Naive B cell (primary cell): ENCODE results near the gene FAAH. TPM values are rescaled to one million over a fixed set of nuclear protein-coding genes. Genes with fewer than 3 reads are reported as not detected.
"Not testable (repeated sequence)": the region's sequence is repeated elsewhere in the genome, so short reads cannot be mapped to it uniquely, and the experiment has no call there.

Source experiments
- ATAC-seq, 2 donors: fragments of 150-1000 bp; cut with Tn5 transposase; 2 replicates each; pipeline ENCODE4 v1.10.0; 2021; ENCODE audit warnings: low read depth in 2 of 2, mild to moderate bottlenecking in 2 of 2, moderate library complexity in 2 of 2
- DNase-seq: peaks from one replicate; pipeline ENCODE4 v3.0.0; 2022
- H3K27ac Mint-ChIP-seq, 6 donors: one replicate each; pipeline ENCODE4 v1.8.0; 2020 to 2022; ENCODE audit warnings: mild to moderate bottlenecking in 6 of 6, mixed read lengths in 6 of 6, moderate library complexity in 5 of 6, inconsistent platforms in 2 of 6
- H3K27me3 Mint-ChIP-seq, 3 donors: one replicate each; pipeline ENCODE4 v1.8.0; 2021 to 2022; ENCODE audit warnings: mixed read lengths in 3 of 3, mild to moderate bottlenecking in 1 of 3
- H3K36me3 Mint-ChIP-seq, 2 donors: one replicate each; pipeline ENCODE4 v1.8.0; 2020 to 2022; ENCODE audit warnings: mixed read lengths in 2 of 2, inconsistent platforms in 1 of 2, mild to moderate bottlenecking in 1 of 2
- H3K4me1 Mint-ChIP-seq, 3 donors: one replicate each; pipeline ENCODE4 v1.8.0; 2020 to 2022; ENCODE audit warnings: mixed read lengths in 3 of 3, inconsistent platforms in 1 of 3, mild to moderate bottlenecking in 1 of 3, moderate library complexity in 1 of 3
- H3K4me3 Mint-ChIP-seq, 8 donors: one replicate each; pipeline ENCODE4 v1.8.0; 2020 to 2022; ENCODE audit warnings: mild to moderate bottlenecking in 8 of 8, mixed read lengths in 8 of 8, moderate library complexity in 8 of 8, inconsistent platforms in 2 of 8
- H3K9me3 Mint-ChIP-seq, 7 donors: one replicate each; pipeline ENCODE4 v1.8.0; 2020 to 2022; ENCODE audit warnings: mixed read lengths in 7 of 7, mild to moderate bottlenecking in 5 of 7, inconsistent platforms in 2 of 7, moderate library complexity in 1 of 7
- polyA plus RNA-seq, 6 donors: library from polyadenylated mRNA; unstranded; fragments of 300-500 nt; fragmentation: Illumina TruSeq; gene quantifications; one replicate each; pipeline ENCODE4 v1.2.3, GENCODE V29; 2021; ENCODE audit warnings: low read depth in 6 of 6

The FAAH gene
- polyA plus RNA-seq: 1 to 10 TPM in 1 of 6 donors, under 1 TPM in 2, not detected in 3; 0.34 to 1.4 (median 0.61) TPM

- H3K4me1 Mint-ChIP-seq: peaks cover 9 to 16% (median 15%) of the 10 kb centered on the region in 3 donors
- ATAC-seq: peak; percentile 74 to 84
- H3K4me3 Mint-ChIP-seq: peak within 1 kb of the TSS; percentile 68 to 88 (median 81)
- H3K36me3 Mint-ChIP-seq: peaks cover 14 to 24% of the 10 kb centered on the region in 2 donors
- peak within 1 kb of the TSS in 2 of 6 donors; percentile 24 to 85 for H3K27ac Mint-ChIP-seq
- H3K9me3 Mint-ChIP-seq: peaks cover 10 to 21% (median 13%) of the 10 kb centered on the region in 7 donors
- peak; percentile 46 for DNase-seq
- H3K27me3 Mint-ChIP-seq: peaks cover 28 to 47% (median 44%) of the 10 kb centered on the region in 3 donors
Observed at GRCh38 chr1:46394108-46394871, at the start of gene FAAH. FAAH (plus strand) TSS chr1:46394317; CDS start chr1:46394349, 32 bp downstream.

GRCh38 chr1:46344481-46344880 is 49.6 kb upstream of the FAAH start:
- no peak for ATAC-seq

GRCh38 chr1:46345281-46345680 is 48.8 kb upstream of the FAAH start:
- no peak for ATAC-seq
- no peak overlapping the region for H3K4me3 Mint-ChIP-seq
- peaks cover 39 to 47% (median 45%) of the 10 kb centered on the region in 3 donors for H3K4me1 Mint-ChIP-seq
- H3K9me3 Mint-ChIP-seq: peaks cover 0 to 2% (median 0%) of the 10 kb centered on the region in 7 donors
- peak overlapping the region in 4 of 6 donors; percentile 20 to 100 (median 73) for H3K27ac Mint-ChIP-seq
- H3K27me3 Mint-ChIP-seq: no peaks in the 10 kb centered on the region
- H3K36me3 Mint-ChIP-seq: peaks cover 3 to 16% of the 10 kb centered on the region in 2 donors
- DNase-seq: no peak

More at GRCh38 chr1:46344481-46344880, 49.6 kb upstream of the FAAH start:
- Mint-ChIP-seq H3K9me3 (peaks cover 0 to 4% (median 2%) of the 10 kb centered on the region in 7 donors), H3K4me1 (peaks cover 43 to 52% (median 50%) of the 10 kb centered on the region in 3 donors), H3K36me3 (peaks cover 4 to 18% of the 10 kb centered on the region in 2 donors), H3K27me3 (no peaks in the 10 kb centered on the region), H3K4me3 (no peak overlapping the region), H3K27ac (peak overlapping the region; percentile 49 to 100 (median 80))
- no peak for DNase-seq

GRCh38 chr1:46352363-46352762 is 41.8 kb upstream of the FAAH start:
- Mint-ChIP-seq H3K27ac (peak overlapping the region in 3 of 6 donors; percentile 20 to 56 (median 52)), H3K27me3 (no peaks in the 10 kb centered on the region), H3K9me3 (no peaks in the 10 kb centered on the region), H3K36me3 (peaks cover 0 to 14% of the 10 kb centered on the region in 2 donors), H3K4me3 (no peak overlapping the region), H3K4me1 (peaks cover 5 to 7% (median 6%) of the 10 kb centered on the region in 3 donors)
- ATAC-seq (no peak), DNase-seq (no peak)

DNA sequence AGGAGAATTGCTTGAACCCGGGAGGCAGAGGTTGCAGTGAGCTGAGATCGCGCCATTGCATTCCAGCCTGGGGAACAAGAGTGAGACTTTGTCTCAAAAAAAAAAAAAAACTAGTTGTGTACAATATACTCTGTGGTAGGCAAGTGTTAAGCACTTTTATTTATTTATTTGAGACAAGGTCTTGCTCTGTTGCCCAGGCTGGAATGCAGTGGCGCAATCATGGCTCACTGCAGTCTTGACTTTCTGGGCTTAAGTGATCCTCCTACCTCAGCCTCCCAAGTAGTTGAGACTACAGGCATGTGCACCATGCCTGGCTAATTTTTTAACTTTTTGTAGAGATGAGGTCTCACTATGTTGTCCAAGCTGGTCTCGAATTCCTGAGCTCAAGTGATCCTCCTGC is 38.2 kb upstream of the FAAH start:
- not testable (repeated sequence) for ATAC-seq, H3K4me3 Mint-ChIP-seq, H3K4me1 Mint-ChIP-seq, H3K36me3 Mint-ChIP-seq, H3K27ac Mint-ChIP-seq, DNase-seq, H3K27me3 Mint-ChIP-seq, H3K9me3 Mint-ChIP-seq

DNA sequence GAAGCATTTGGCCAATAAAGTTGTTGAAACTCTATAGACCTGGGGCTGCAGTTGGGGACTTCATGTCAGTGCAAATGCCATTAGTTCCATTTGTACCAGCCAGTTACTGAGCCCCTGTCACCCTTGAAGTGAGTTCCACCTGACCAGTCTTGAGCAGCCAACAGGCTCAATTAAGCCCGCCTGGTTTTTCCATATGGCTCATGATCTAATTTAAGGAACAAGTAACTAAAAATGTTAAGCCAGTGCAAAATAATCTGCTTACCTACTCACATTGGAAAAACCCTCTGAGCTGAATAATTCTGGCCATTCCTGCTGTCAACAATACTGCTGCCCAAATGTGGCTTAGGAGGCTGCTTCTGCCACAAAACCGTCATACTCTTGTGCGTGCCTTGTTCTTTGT is 32.0 kb upstream of the FAAH start:
- H3K27me3 Mint-ChIP-seq: no peaks in the 10 kb centered on the region
- no peaks in the 10 kb centered on the region for H3K9me3 Mint-ChIP-seq
- H3K4me3 Mint-ChIP-seq: no peak overlapping the region
- H3K27ac Mint-ChIP-seq: no peak overlapping the region
- no peaks in the 10 kb centered on the region for H3K4me1 Mint-ChIP-seq
- no peak for DNase-seq
- ATAC-seq: no peak
- H3K36me3 Mint-ChIP-seq: peaks cover 11 to 22% of the 10 kb centered on the region in 2 donors

DNA sequence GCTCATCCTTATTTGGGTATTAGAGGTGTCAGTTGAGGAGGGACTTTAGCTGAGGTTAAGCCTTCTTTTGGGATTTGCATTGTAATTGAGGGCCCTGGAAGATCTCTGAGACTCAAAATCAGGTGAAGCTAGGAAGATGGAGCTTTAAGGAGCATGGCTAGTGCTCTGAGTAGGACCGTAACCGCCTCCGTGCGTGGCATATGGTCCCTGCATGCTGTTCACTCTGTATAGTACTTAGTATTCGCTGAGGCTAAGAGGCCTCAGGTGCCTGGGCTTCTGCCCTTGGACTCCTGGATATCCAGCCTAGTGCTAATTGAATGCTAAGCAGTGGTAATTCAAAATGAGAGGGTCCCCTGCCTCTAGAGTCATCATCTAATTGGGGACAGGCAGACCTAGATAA is 31.0 kb upstream of the FAAH start:
- no peaks in the 10 kb centered on the region for H3K4me1 Mint-ChIP-seq
- peaks cover 11 to 19% of the 10 kb centered on the region in 2 donors for H3K36me3 Mint-ChIP-seq
- H3K9me3 Mint-ChIP-seq: no peaks in the 10 kb centered on the region
- H3K27me3 Mint-ChIP-seq: no peaks in the 10 kb centered on the region
- ATAC-seq (no peak), DNase-seq (no peak)
- no peak overlapping the region for H3K4me3 Mint-ChIP-seq
- H3K27ac Mint-ChIP-seq: peak overlapping the region in 1 of 6 donors; percentile 72

GRCh38 chr1:46364612-46365011 is 29.5 kb upstream of the FAAH start:
- Mint-ChIP-seq H3K4me1 (peaks cover 0 to 4% (median 4%) of the 10 kb centered on the region in 3 donors), H3K4me3 (no peak overlapping the region), H3K27me3 (no peaks in the 10 kb centered on the region), H3K27ac (peak overlapping the region in 1 of 6 donors; percentile 44), H3K36me3 (peaks cover 11 to 19% of the 10 kb centered on the region in 2 donors), H3K9me3 (no peaks in the 10 kb centered on the region)
- DNase-seq (no peak), ATAC-seq (no peak)

GRCh38 chr1:46365796-46366195 is 28.3 kb upstream of the FAAH start:
- H3K4me3 Mint-ChIP-seq, ATAC-seq, H3K27ac Mint-ChIP-seq, H3K27me3 Mint-ChIP-seq, DNase-seq, H3K9me3 Mint-ChIP-seq: not testable (repeated sequence)
- Mint-ChIP-seq H3K36me3 (peaks cover 6 to 19% of the 10 kb centered on the region in 2 donors), H3K4me1 (peaks cover 6 to 13% (median 9%) of the 10 kb centered on the region in 3 donors)

DNA sequence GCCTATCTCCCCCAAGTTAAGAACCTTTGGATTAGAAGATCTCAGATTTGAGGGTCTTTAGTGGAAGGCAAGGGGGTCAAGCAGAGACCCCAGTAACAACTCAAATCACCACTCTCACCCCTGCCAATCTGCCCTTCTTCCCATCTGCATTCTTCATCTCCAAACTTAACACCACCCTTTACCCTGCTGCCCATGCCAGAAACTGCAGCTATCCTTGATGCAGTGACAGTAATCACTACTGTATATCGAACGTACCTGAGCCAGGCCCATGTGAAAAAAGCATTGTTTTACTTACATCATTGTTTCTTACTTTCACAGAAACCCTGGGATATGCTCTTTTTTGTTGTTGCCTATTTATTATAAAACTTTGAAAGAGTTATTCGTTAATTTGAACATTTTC is 27.0 kb upstream of the FAAH start:
- H3K9me3 Mint-ChIP-seq: no peaks in the 10 kb centered on the region
- no peak for DNase-seq
- H3K4me1 Mint-ChIP-seq: peaks cover 6 to 20% (median 9%) of the 10 kb centered on the region in 3 donors
- H3K27me3 Mint-ChIP-seq: no peaks in the 10 kb centered on the region
- ATAC-seq: no peak
- H3K36me3 Mint-ChIP-seq: peaks cover 4 to 19% of the 10 kb centered on the region in 2 donors
- H3K4me3 Mint-ChIP-seq: no peak overlapping the region
- peak overlapping the region in 2 of 6 donors; percentile 36 to 60 for H3K27ac Mint-ChIP-seq

- H3K36me3 Mint-ChIP-seq: peaks cover 6 to 20% of the 10 kb centered on the region in 2 donors
- DNase-seq, H3K27ac Mint-ChIP-seq, H3K27me3 Mint-ChIP-seq, ATAC-seq, H3K4me3 Mint-ChIP-seq, H3K9me3 Mint-ChIP-seq: not testable (repeated sequence)
- peaks cover 6 to 24% (median 12%) of the 10 kb centered on the region in 3 donors for H3K4me1 Mint-ChIP-seq
Observed at GRCh38 chr1:46367701-46368100, 26.4 kb upstream of the FAAH start.

DNA sequence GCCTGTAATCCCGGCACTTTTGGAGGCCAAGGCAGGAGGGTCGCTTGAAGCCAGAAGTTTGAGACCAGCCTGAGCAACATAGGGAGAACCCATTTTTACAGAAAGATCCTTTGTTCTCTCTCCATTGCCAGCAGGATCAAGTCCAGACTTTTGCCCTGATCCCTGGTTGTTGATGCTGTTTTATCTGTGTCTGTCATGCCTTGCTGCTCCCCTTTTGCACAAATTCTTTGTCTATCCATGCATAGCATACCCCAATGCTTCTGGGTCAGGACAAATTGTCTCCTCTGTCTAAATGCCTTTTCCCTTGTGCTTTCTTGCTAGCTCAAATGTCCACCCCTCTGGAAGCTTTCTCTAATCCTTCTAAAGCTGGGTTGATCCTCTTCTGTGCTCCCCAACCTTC is 25.3 kb upstream of the FAAH start:
- H3K4me1 Mint-ChIP-seq: peaks cover 16 to 33% (median 20%) of the 10 kb centered on the region in 3 donors
- H3K27me3 Mint-ChIP-seq: no peaks in the 10 kb centered on the region
- no peak overlapping the region for H3K4me3 Mint-ChIP-seq
- DNase-seq (no peak), ATAC-seq (no peak)
- peaks cover 9 to 22% of the 10 kb centered on the region in 2 donors for H3K36me3 Mint-ChIP-seq
- H3K27ac Mint-ChIP-seq: peak overlapping the region in 1 of 6 donors; percentile 8
- H3K9me3 Mint-ChIP-seq: no peaks in the 10 kb centered on the region

DNA sequence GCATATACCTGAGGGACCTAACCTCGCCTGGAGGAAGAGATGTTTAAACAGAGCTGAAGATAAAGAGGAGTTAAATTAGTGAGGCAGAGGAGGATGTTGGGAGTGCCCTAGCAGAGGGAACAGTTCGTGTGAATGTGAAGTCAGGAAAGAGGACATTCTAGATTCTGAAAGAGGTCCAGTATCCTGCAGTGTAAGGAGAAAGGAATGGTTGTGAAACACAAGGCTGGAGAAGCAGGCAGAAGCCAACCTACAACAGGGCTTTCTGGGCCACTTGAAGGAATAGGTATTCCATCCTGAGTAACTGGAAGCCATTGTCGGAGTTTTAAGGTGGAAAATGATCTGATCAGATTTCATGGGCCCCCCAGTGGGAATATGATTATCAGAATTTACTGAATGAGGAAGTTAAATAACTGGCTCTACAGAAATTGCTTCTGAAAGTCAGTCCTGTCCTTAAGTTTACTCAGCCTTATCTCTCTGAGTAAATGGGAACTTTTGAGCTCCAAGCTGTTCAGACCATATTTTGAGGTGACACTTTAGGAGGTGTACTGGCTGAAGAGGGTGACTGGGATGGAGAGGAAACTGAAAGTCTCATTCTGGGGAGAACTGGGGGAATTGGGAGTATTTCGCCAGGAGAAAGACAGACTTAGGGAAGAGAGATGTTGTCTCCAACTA is 24.4 kb upstream of the FAAH start:
- DNase-seq (no peak), ATAC-seq (no peak)
- H3K4me1 Mint-ChIP-seq: peaks cover 18 to 33% (median 20%) of the 10 kb centered on the region in 3 donors
- H3K9me3 Mint-ChIP-seq: no peaks in the 10 kb centered on the region
- peak overlapping the region; percentile 8 to 90 (median 56) for H3K27ac Mint-ChIP-seq
- no peaks in the 10 kb centered on the region for H3K27me3 Mint-ChIP-seq
- H3K36me3 Mint-ChIP-seq: peaks cover 9 to 22% of the 10 kb centered on the region in 2 donors
- H3K4me3 Mint-ChIP-seq: peak overlapping the region in 1 of 8 donors; percentile 9
